ENCODE data around the gene NPHP3.

GRCh38 chr3:132721479-132722164, 587 bp downstream of the NPHP3 start:
- TF ChIP-seq CTCF (IDR thresholded peaks at IDR 0.05) (no peak), EZH2 (IDR thresholded peaks at IDR 0.05; ENCODE audit: borderline replicate concordance, insufficient read depth, low read depth, low read length, poor library complexity, severe bottlenecking) (no peak)

Measured in B cell (primary cell).